HepG2 (cell line): ENCODE results near the gene ADGRG6. TPM values are rescaled to one million over a fixed set of nuclear protein-coding genes. Genes with fewer than 3 reads are reported as not detected.

Experiments used
- AKNA ChIP-seq: sonication (generic); formaldehyde crosslinking; IDR thresholded peaks from 2 replicates; pipeline ENCODE4 v1.4.0; 2020; ENCODE audit warnings: missing genetic modification reagents, borderline replicate concordance
- GFI1 ChIP-seq: sonication (generic); formaldehyde crosslinking; IDR thresholded peaks from 2 replicates; pipeline ENCODE4 v1.5.0; 2020; ENCODE audit warnings: missing genetic modification reagents, mild to moderate bottlenecking, borderline replicate concordance
- KLF11 ChIP-seq: IDR thresholded peaks from 2 replicates; pipeline ENCODE4 v1.6.1; 2016; ENCODE audit warnings: missing compliant biosample characterization
- KLF13 ChIP-seq: sonication (generic); formaldehyde crosslinking; IDR thresholded peaks from 2 replicates; pipeline ENCODE4 v1.4.0; 2020; ENCODE audit warnings: mild to moderate bottlenecking, missing genetic modification reagents
- LBX2 ChIP-seq: sonication (generic); formaldehyde crosslinking; IDR thresholded peaks from 2 replicates; pipeline ENCODE4 v1.5.0; 2020; ENCODE audit warnings: missing genetic modification reagents, mild to moderate bottlenecking, borderline replicate concordance
- PATZ1 ChIP-seq: sonication (generic); formaldehyde crosslinking; IDR thresholded peaks from 2 replicates; pipeline ENCODE4 v1.4.0; 2020; ENCODE audit warnings: missing genetic modification reagents
- RFX3 ChIP-seq: IDR thresholded peaks from 2 replicates; pipeline ENCODE4 v1.6.1; 2016; ENCODE audit warnings: missing biosample characterization, missing genetic modification reagents
- SAFB2 ChIP-seq: sonication (generic); formaldehyde crosslinking; IDR thresholded peaks from 2 replicates; pipeline ENCODE4 v1.5.1; 2020; ENCODE audit warnings: missing genetic modification reagents, low read depth, mild to moderate bottlenecking, borderline replicate concordance
- TEAD2 ChIP-seq: sonication (generic); formaldehyde crosslinking; IDR thresholded peaks from 2 replicates; pipeline ENCODE4 v1.9.0; 2021; ENCODE audit warnings: missing genetic modification reagents
- TRIM24 ChIP-seq: sonication (generic); formaldehyde crosslinking; IDR thresholded peaks from 2 replicates; pipeline ENCODE4 v1.8.0; 2022; ENCODE audit warnings: mild to moderate bottlenecking, missing genetic modification reagents
- TSC22D2 ChIP-seq: sonication (generic); formaldehyde crosslinking; IDR thresholded peaks from 2 replicates; pipeline ENCODE4 v1.5.1; 2020; ENCODE audit warnings: missing genetic modification reagents, mild to moderate bottlenecking, borderline replicate concordance
- ZNF136 ChIP-seq: sonication (generic); formaldehyde crosslinking; IDR thresholded peaks from 2 replicates; pipeline ENCODE4 v1.8.1; 2022; ENCODE audit warnings: low read depth, mild to moderate bottlenecking, moderate library complexity, missing genetic modification reagents
- ZNF33A ChIP-seq: sonication (generic); formaldehyde crosslinking; IDR thresholded peaks from 2 replicates; pipeline ENCODE4 v1.5.1; 2020; ENCODE audit warnings: missing genetic modification reagents, mild to moderate bottlenecking, moderate library complexity, borderline replicate concordance
- ZNF549 ChIP-seq: sonication (generic); formaldehyde crosslinking; IDR thresholded peaks from 2 replicates; pipeline ENCODE4 v1.5.0; 2020; ENCODE audit warnings: missing genetic modification reagents
- ZNF569 ChIP-seq: sonication (generic); formaldehyde crosslinking; IDR thresholded peaks from 2 replicates; pipeline ENCODE4 v1.5.0; 2020; ENCODE audit warnings: mild to moderate bottlenecking, missing genetic modification reagents, moderate library complexity, borderline replicate concordance
- ZNF710 ChIP-seq: sonication (generic); formaldehyde crosslinking; IDR thresholded peaks from 2 replicates; pipeline ENCODE4 v1.5.0; 2020; ENCODE audit warnings: mild to moderate bottlenecking, missing genetic modification reagents, borderline replicate concordance
- ZNF720 ChIP-seq: sonication (generic); formaldehyde crosslinking; IDR thresholded peaks from 2 replicates; pipeline ENCODE4 v1.4.0; 2020; ENCODE audit warnings: missing genetic modification reagents
- ZNF761 ChIP-seq: sonication (generic); formaldehyde crosslinking; conservative IDR thresholded peaks from 2 replicates; pipeline ENCODE4 v1.4.0; 2020; ENCODE audit warnings: mild to moderate bottlenecking, missing genetic modification reagents
- polyA plus RNA-seq, 8 experiments: library from polyadenylated mRNA; depleted of rRNA in 3 of 8; stranded (reverse) in 7 of 8; unstranded in 1 of 8; fragments of >200 nt; fragmentation: Illumina TruSeq in 4 of 8; extraction: Trizol in 4 of 8; gene quantifications; 2 replicates each; pipeline versions ENCODE4 v1.2.1 to v1.2.3, GENCODE V29; 2011 to 2016; ENCODE audit warnings: low read depth in 4 of 8, missing spikeins in 1 of 8, mixed read lengths in 1 of 8; ENCODE audit not compliant: insufficient read depth in 1 of 8
- total RNA-seq, 5 experiments: library from RNA; depleted of rRNA; stranded (reverse); fragments of >200 nt; fragmentation: Illumina TruSeq; extraction: Trizol; gene quantifications; 2 replicates each; pipeline ENCODE4 v1.2.3, GENCODE V29; 2016; ENCODE audit warnings: low read depth in 1 of 5

ADGRG6 gene
- total and polyA plus RNA-seq, 2 of the 13 experiments (the other 11 are each of a cell fraction or from before 2014, with no cell fraction given): 129 to 249 TPM

- TF ChIP-seq ZNF549 (CRISPR knock-in tag): no peak
- TF ChIP-seq ZNF761 (CRISPR knock-in tag): no peak
- no peak for TF ChIP-seq LBX2 (CRISPR knock-in tag)
- TF ChIP-seq KLF11 (CRISPR knock-in tag): peak; percentile 74
- no peak for TF ChIP-seq RFX3 (CRISPR knock-in tag)
- TF ChIP-seq SAFB2: no peak; the same call in 1 of the 2 replicates
- no peak for TF ChIP-seq ZNF720 (CRISPR knock-in tag)
- 0 out of 2 replicates have a peak, but pooled peaks have one; percentile 79 for TF ChIP-seq ZNF569 (CRISPR knock-in tag)
- TF ChIP-seq ZNF710 (CRISPR knock-in tag): 0 out of 2 replicates have a peak, but pooled peaks have one; percentile 54
- TF ChIP-seq TSC22D2 (CRISPR knock-in tag): peak; percentile 62; the same call in 1 of the 2 replicates
- TF ChIP-seq ZNF136 (CRISPR knock-in tag): peak; percentile 83; the same call in 1 of the 2 replicates
- no peak for TF ChIP-seq TRIM24 (CRISPR knock-in tag)
- TF ChIP-seq AKNA: no peak
- TF ChIP-seq ZNF33A (CRISPR knock-in tag): no peak
- TF ChIP-seq KLF13 (CRISPR knock-in tag): no peak
- TF ChIP-seq GFI1 (CRISPR knock-in tag): peak; percentile 67; the same call in 1 of the 2 replicates
- no peak for TF ChIP-seq TEAD2 (CRISPR knock-in tag)
- TF ChIP-seq PATZ1: peak; percentile 79
Observed at GRCh38 chr6:142331075-142331551, 29.3 kb downstream of the ADGRG6 start (continued).
